ENCODE results near the gene CDCP1. TPM values are rescaled to one million over a fixed set of nuclear protein-coding genes. Genes with fewer than 3 reads are reported as not detected.

CDCP1 gene
- total RNA-seq, 3 donors from 2014 or later (not counting 1 experiment from before 2014, with no cell fraction given), result 0.38 to 0.61 (median 0.48) TPM

- Mint-ChIP-seq H3K36me3 (no peaks in the 10 kb centered on the region), H3K4me1 (peaks cover 23 to 25% of the 10 kb centered on the region in 2 donors), H3K4me3 (no peak overlapping the region), H3K9me3 (no peaks in the 10 kb centered on the region), H3K27ac (no peak overlapping the region), H3K27me3 (ENCODE audit: low read depth in 2 of 2) (peaks cover 0 to 3% of the 10 kb centered on the region in 2 donors)
- Histone ChIP-seq H3K27me3 (ENCODE audit: control insufficient read depth, insufficient read depth, low read length) (no peaks in the 10 kb centered on the region), H3K27ac (ENCODE audit: low read length) (no peak overlapping the region), H3K36me3 (ENCODE audit: control insufficient read depth, insufficient read depth, low read length) (no peaks in the 10 kb centered on the region), H3K4me1 (ENCODE audit: control insufficient read depth, insufficient read depth, low read length) (peaks cover 15% of the 10 kb centered on the region), H3K4me3 (ENCODE audit: low read length) (no peak overlapping the region), H3K9me3 (ENCODE audit: control insufficient read depth, insufficient read depth, low read length) (no peaks in the 10 kb centered on the region)
- DNase-seq, result no peak
- WGBS (ENCODE audit: insufficient coverage), result 92% methylated on average over 12 of the region's 12 CpGs
- ATAC-seq, result no peak
- intact Hi-C loops (cut with micrococcal nuclease), result no loop called here
- no peak for TF ChIP-seq CTCF (IDR thresholded peaks at IDR 0.05)
These were observed 23.1 kb upstream of the CDCP1 start for GRCh38 chr3:45169125-45169904.

- no peak overlapping the region for H3K27ac ChIP-seq (ENCODE audit: low read length)
- H3K27ac Mint-ChIP-seq, result no peak overlapping the region
- intact Hi-C loops (cut with micrococcal nuclease), result no loop called here
These were observed 22.3 kb upstream of the CDCP1 start for GRCh38 chr3:45168451-45168850.

GRCh38 chr3:45167011-45167911 lies 21.1 kb upstream of the CDCP1 start:
- Histone ChIP-seq H3K9me3 (ENCODE audit: control insufficient read depth, insufficient read depth, low read length) (no peaks in the 10 kb centered on the region), H3K27me3 (ENCODE audit: control insufficient read depth, insufficient read depth, low read length) (no peaks in the 10 kb centered on the region), H3K27ac (ENCODE audit: low read length) (peak overlapping the region; percentile 55), H3K36me3 (ENCODE audit: control insufficient read depth, insufficient read depth, low read length) (no peaks in the 10 kb centered on the region), H3K4me3 (ENCODE audit: low read length) (no peak overlapping the region), H3K4me1 (ENCODE audit: control insufficient read depth, insufficient read depth, low read length) (peaks cover 15% of the 10 kb centered on the region)
- peaks cover 0 to 3% of the 10 kb centered on the region in 2 donors for H3K27me3 Mint-ChIP-seq (ENCODE audit: low read depth in 2 of 2)
- H3K27ac Mint-ChIP-seq, result peak overlapping the region; percentile 77 to 78
- peaks cover 23 to 25% of the 10 kb centered on the region in 2 donors for H3K4me1 Mint-ChIP-seq
- WGBS (ENCODE audit: insufficient coverage), result 13% methylated on average over 23 of the region's 23 CpGs
- no peaks in the 10 kb centered on the region for H3K36me3 Mint-ChIP-seq
- no peak for TF ChIP-seq CTCF (IDR thresholded peaks at IDR 0.05)
- H3K9me3 Mint-ChIP-seq, result no peaks in the 10 kb centered on the region
- peak overlapping the region; percentile 85 for H3K4me3 Mint-ChIP-seq
- ATAC-seq (peak; percentile 83 to 96 (median 90)), DNase-seq (peak; percentile 54 to 85)
- intact Hi-C loops (cut with micrococcal nuclease), result no loop called here

More at GRCh38 chr3:45168451-45168850, 22.3 kb upstream of the CDCP1 start:
- no peaks in the 10 kb centered on the region for H3K27me3 ChIP-seq (ENCODE audit: control insufficient read depth, insufficient read depth, low read length)
- Mint-ChIP-seq H3K4me1 (peaks cover 23 to 25% of the 10 kb centered on the region in 2 donors), H3K4me3 (no peak overlapping the region), H3K36me3 (no peaks in the 10 kb centered on the region), H3K9me3 (no peaks in the 10 kb centered on the region), H3K27me3 (ENCODE audit: low read depth in 2 of 2) (peaks cover 0 to 3% of the 10 kb centered on the region in 2 donors)
- no peak for TF ChIP-seq CTCF (IDR thresholded peaks at IDR 0.05)
- 78% methylated on average over 4 of the region's 4 CpGs for WGBS (ENCODE audit: insufficient coverage)
- H3K9me3 ChIP-seq (ENCODE audit: control insufficient read depth, insufficient read depth, low read length), result no peaks in the 10 kb centered on the region
- H3K36me3 ChIP-seq (ENCODE audit: control insufficient read depth, insufficient read depth, low read length), result no peaks in the 10 kb centered on the region
- no peak for ATAC-seq
- DNase-seq, result no peak
- no peak overlapping the region for H3K4me3 ChIP-seq (ENCODE audit: low read length)
- H3K4me1 ChIP-seq (ENCODE audit: control insufficient read depth, insufficient read depth, low read length), result peaks cover 15% of the 10 kb centered on the region

Measured in natural killer cell (primary cell).